ENCODE data around the gene FLOT2.
A peak's percentile ranks its signal among the peaks of the same experiment; 100 is the strongest.

DNA sequence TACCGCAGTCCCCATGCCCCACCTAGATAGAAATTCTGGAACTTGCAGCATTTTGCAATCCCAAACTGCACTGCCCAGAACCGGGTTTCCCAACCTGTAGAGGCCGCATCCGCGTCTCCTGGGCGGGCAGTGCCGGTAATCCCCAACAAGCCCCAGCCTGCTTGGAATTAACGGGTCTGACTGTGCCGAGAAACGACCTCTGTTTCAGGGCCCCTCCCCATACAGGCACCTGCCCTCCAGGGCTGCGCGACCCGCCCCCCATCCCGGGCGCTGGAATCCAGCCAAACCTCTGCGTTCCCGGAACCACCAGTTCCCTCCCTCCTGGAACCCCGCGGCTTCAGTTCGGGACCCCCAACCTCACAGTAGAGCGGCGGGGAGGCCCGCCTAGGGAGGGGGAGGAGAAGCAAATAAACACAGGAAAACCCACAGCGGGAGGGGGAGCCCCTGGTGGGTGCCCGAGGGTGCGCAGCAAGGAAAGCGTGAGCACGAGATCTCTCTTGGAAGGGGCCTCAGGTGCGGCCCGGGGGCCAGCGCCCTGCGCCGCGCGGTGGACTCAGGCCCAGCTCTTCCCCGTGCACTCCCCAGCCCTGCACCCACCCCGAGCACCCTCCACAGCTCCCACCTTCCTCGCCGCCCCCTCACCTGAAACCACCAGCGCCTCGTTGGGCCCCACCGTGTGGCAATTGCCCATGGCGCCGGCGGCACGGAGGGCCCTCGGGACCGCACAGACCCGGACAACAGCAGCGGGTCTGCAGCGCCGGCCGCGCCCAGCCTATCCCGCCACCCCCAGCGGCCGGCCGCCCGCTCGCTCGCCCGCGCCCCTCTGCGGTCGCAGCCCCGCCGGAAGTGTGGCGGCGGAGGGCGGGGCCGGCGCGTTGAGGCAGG, at the start of gene FLOT2:
- TF ChIP-seq POLR2A (IDR thresholded peaks at IDR 0.05) (peak; percentile 25 to 41), CTCF (IDR thresholded peaks at IDR 0.05) (peak in 5 of 6 experiments; percentile 9 to 44 (median 14))

Measured in adrenal gland (tissue), 5 donors.